Neuronal stem cell (in vitro differentiated cells): Measurements from ENCODE around the gene ANGPTL7.

Experiments
- DNase-seq: peaks from one replicate; pipeline ENCODE4 v3.0.0-alpha.2; 2013; ENCODE audit warnings: low spot score
- H2AFZ ChIP-seq: one replicate; pipeline ENCODE4 v1.6.1; 2013; ENCODE audit warnings: mild to moderate bottlenecking, low read length, inconsistent platforms
- H2AK5ac ChIP-seq: 2 replicates; pipeline ENCODE4 v1.6.1; 2013; ENCODE audit warnings: low read depth, mild to moderate bottlenecking, inconsistent platforms, low read length, moderate library complexity, mixed read lengths
- H2BK120ac ChIP-seq: 2 replicates; pipeline ENCODE4 v1.6.1; 2013; ENCODE audit warnings: low read depth, mild to moderate bottlenecking, inconsistent platforms, low read length, moderate library complexity, mixed read lengths
- H2BK12ac ChIP-seq: one replicate; pipeline ENCODE4 v1.6.1; 2013; ENCODE audit warnings: low read length, inconsistent platforms
- H2BK15ac ChIP-seq: 2 replicates; pipeline ENCODE4 v1.6.1; 2013; ENCODE audit warnings: mild to moderate bottlenecking, low read length, inconsistent platforms, mixed read lengths
- H2BK5ac ChIP-seq: one replicate; pipeline ENCODE4 v1.6.1; 2013; ENCODE audit warnings: inconsistent platforms, mild to moderate bottlenecking, low read length, moderate library complexity
- H3K14ac ChIP-seq: one replicate; pipeline ENCODE4 v1.6.1; 2013; ENCODE audit warnings: low read length, inconsistent platforms
- H3K18ac ChIP-seq: 2 replicates; pipeline ENCODE4 v1.6.1; 2013; ENCODE audit warnings: low read length, inconsistent platforms
- H3K23ac ChIP-seq: 2 replicates; pipeline ENCODE4 v1.6.1; 2013; ENCODE audit warnings: low read depth, mild to moderate bottlenecking, mixed read lengths, low read length, inconsistent platforms; ENCODE audit not compliant: poor library complexity
- H3K27ac ChIP-seq: replicated peaks from 3 replicates; pipeline ENCODE4 v1.5.1; 2013; ENCODE audit warnings: low read length, inconsistent platforms
- H3K27me3 ChIP-seq, 3 experiments: 2 replicates each; pipeline ENCODE4 v1.6.1; 2013; ENCODE audit warnings: low read length in 3 of 3, mild to moderate bottlenecking in 2 of 3, inconsistent platforms in 1 of 3, low read depth in 1 of 3, mixed read lengths in 1 of 3, moderate library complexity in 1 of 3; ENCODE audit not compliant: control insufficient read depth in 3 of 3, insufficient read depth in 3 of 3
- H3K36me3 ChIP-seq, 2 donors: replicated peaks in 1 of 2; 2 replicates each; pipeline ENCODE4 v1.6.1; 2013; ENCODE audit warnings: low read length in 2 of 2; ENCODE audit not compliant: control insufficient read depth in 2 of 2, insufficient read depth in 2 of 2
- H3K4ac ChIP-seq: 2 replicates; pipeline ENCODE4 v1.6.1; 2013; ENCODE audit warnings: inconsistent platforms, mild to moderate bottlenecking, low read length, moderate library complexity
- H3K4me1 ChIP-seq, 2 donors: 1 replicate in 1 of 2; 2 replicates in 1 of 2; pipeline ENCODE4 v1.6.1; 2013; ENCODE audit warnings: low read length in 2 of 2, low read depth in 1 of 2; ENCODE audit not compliant: control insufficient read depth in 2 of 2, insufficient read depth in 1 of 2
- H3K4me2 ChIP-seq: one replicate; pipeline ENCODE4 v1.6.1; 2013; ENCODE audit warnings: mild to moderate bottlenecking, low read length, inconsistent platforms; ENCODE audit not compliant: insufficient read depth, poor library complexity, severe bottlenecking
- H3K4me3 ChIP-seq, 2 donors: 2 replicates each; pipeline ENCODE4 v1.5.1; 2013; ENCODE audit warnings: low read length in 2 of 2, mild to moderate bottlenecking in 2 of 2, inconsistent platforms in 1 of 2, moderate library complexity in 1 of 2
- H3K79me1 ChIP-seq: one replicate; pipeline ENCODE4 v1.6.1; 2013; ENCODE audit warnings: low read depth, mild to moderate bottlenecking, inconsistent platforms, low read length, moderate library complexity
- H3K9ac ChIP-seq: one replicate; pipeline ENCODE4 v1.6.1; 2013; ENCODE audit warnings: mild to moderate bottlenecking, low read depth, low read length, inconsistent platforms; ENCODE audit not compliant: poor library complexity
- H3K9me3 ChIP-seq, 2 donors: replicated peaks in 1 of 2; 2 replicates each; pipeline versions ENCODE3 to v1.6.1; 2013; ENCODE audit warnings: low read length in 2 of 2, mild to moderate bottlenecking in 2 of 2, inconsistent platforms in 1 of 2, low read depth in 1 of 2, mixed read lengths in 1 of 2, moderate library complexity in 1 of 2; ENCODE audit not compliant: control insufficient read depth in 2 of 2, insufficient read depth in 1 of 2
- H4K8ac ChIP-seq: one replicate; pipeline ENCODE4 v1.6.1; 2013; ENCODE audit warnings: low read depth, mild to moderate bottlenecking, inconsistent platforms, low read length, moderate library complexity
- H4K91ac ChIP-seq: one replicate; pipeline ENCODE4 v1.6.1; 2013; ENCODE audit warnings: low read length, low read depth, mild to moderate bottlenecking, inconsistent platforms; ENCODE audit not compliant: poor library complexity
- WGBS, 2 donors: extraction: QIAGEN DNeasy Blood & Tissue Kit; methylation state at CpG; one replicate each; pipeline ENCODE4 v1.1.7; 2013; ENCODE audit warnings: missing lambda C conversion rate in 2 of 2, mixed read lengths in 1 of 2; ENCODE audit not compliant: insufficient read length in 2 of 2, insufficient replicate concordance in 1 of 2; ENCODE audit errors: extremely low coverage in 2 of 2; 5-methylcytosine and 5-hydroxymethylcytosine counted together

Gene ANGPTL7

GRCh38 chr1:11156441-11156840 is 32.7 kb upstream of the ANGPTL7 start:
- no peak overlapping the region for H3K4me3 ChIP-seq
- no peak overlapping the region for H3K18ac ChIP-seq
- no peak overlapping the region for H4K91ac ChIP-seq
- no peak overlapping the region for H3K27ac ChIP-seq
- H3K27me3 ChIP-seq, result no peaks in the 10 kb centered on the region
- H2AFZ ChIP-seq, result no peak overlapping the region
- no peak for DNase-seq
- H3K4ac ChIP-seq, result no peak overlapping the region
- H2BK120ac ChIP-seq, result no peak overlapping the region
- no peak overlapping the region for H2AK5ac ChIP-seq
- H3K23ac ChIP-seq, result no peak overlapping the region
- peaks cover 16 to 72% of the 10 kb centered on the region in 2 donors for H3K36me3 ChIP-seq
- no peaks in the 10 kb centered on the region for H3K79me1 ChIP-seq
- no peak overlapping the region for H4K8ac ChIP-seq
- H3K14ac ChIP-seq, result no peak overlapping the region
- no peak overlapping the region for H2BK15ac ChIP-seq
- no peak overlapping the region for H2BK12ac ChIP-seq
- H2BK5ac ChIP-seq, result no peak overlapping the region
- no peak overlapping the region for H3K9ac ChIP-seq
- no CpG with 5 or more reads among the region's 3 CpGs for WGBS, 2 donors
- H3K4me1 ChIP-seq, result no peaks in the 10 kb centered on the region
- H3K9me3 ChIP-seq, result no peaks in the 10 kb centered on the region
- no peak overlapping the region for H3K4me2 ChIP-seq

GRCh38 chr1:11156963-11157362 is 32.2 kb upstream of the ANGPTL7 start:
- no peak overlapping the region for H4K8ac ChIP-seq
- H3K27ac ChIP-seq, result no peak overlapping the region
- no peak overlapping the region for H2BK15ac ChIP-seq
- no peak overlapping the region for H3K14ac ChIP-seq
- no peak overlapping the region for H4K91ac ChIP-seq
- H2BK120ac ChIP-seq, result no peak overlapping the region
- H3K4ac ChIP-seq, result no peak overlapping the region
- H3K9ac ChIP-seq, result no peak overlapping the region
- no peaks in the 10 kb centered on the region for H3K9me3 ChIP-seq
- H3K4me3 ChIP-seq, result no peak overlapping the region
- peaks cover 16 to 67% of the 10 kb centered on the region in 2 donors for H3K36me3 ChIP-seq
- no peak overlapping the region for H2AK5ac ChIP-seq
- no peaks in the 10 kb centered on the region for H3K79me1 ChIP-seq
- no peak overlapping the region for H2BK5ac ChIP-seq
- no peak overlapping the region for H3K18ac ChIP-seq
- no peak overlapping the region for H3K4me2 ChIP-seq
- H3K4me1 ChIP-seq, result no peaks in the 10 kb centered on the region
- no peak overlapping the region for H2AFZ ChIP-seq
- H2BK12ac ChIP-seq, result no peak overlapping the region
- no peaks in the 10 kb centered on the region for H3K27me3 ChIP-seq
- H3K23ac ChIP-seq, result no peak overlapping the region
- DNase-seq, result no peak
- WGBS, 2 donors, result no CpG with 5 or more reads among the region's 7 CpGs

- Histone ChIP-seq H2BK12ac (no peak overlapping the region), H3K4ac (no peak overlapping the region), H3K4me3 (no peak overlapping the region), H3K36me3 (peaks cover 16 to 62% of the 10 kb centered on the region in 2 donors), H2BK5ac (no peak overlapping the region), H4K91ac (no peak overlapping the region), H3K4me2 (no peak overlapping the region), H2AK5ac (no peak overlapping the region), H3K14ac (no peak overlapping the region), H2BK15ac (no peak overlapping the region), H3K27ac (no peak overlapping the region), H3K27me3 (no peaks in the 10 kb centered on the region), H3K23ac (no peak overlapping the region), H2BK120ac (no peak overlapping the region), H3K9ac (no peak overlapping the region), H3K18ac (no peak overlapping the region), H3K9me3 (no peaks in the 10 kb centered on the region), H2AFZ (no peak overlapping the region), H4K8ac (no peak overlapping the region), H3K79me1 (no peaks in the 10 kb centered on the region), H3K4me1 (no peaks in the 10 kb centered on the region)
- WGBS, 2 donors, result no CpG with 5 or more reads among the region's 8 CpGs
- DNase-seq, result no peak
These were observed 31.8 kb upstream of the ANGPTL7 start for GRCh38 chr1:11157394-11157793.

- Histone ChIP-seq H3K4ac (no peak overlapping the region), H4K8ac (no peak overlapping the region), H3K9ac (no peak overlapping the region), H3K14ac (no peak overlapping the region), H4K91ac (no peak overlapping the region), H3K4me2 (no peak overlapping the region), H2BK12ac (no peak overlapping the region), H2BK5ac (no peak overlapping the region), H3K4me3 (no peak overlapping the region), H3K23ac (no peak overlapping the region), H3K9me3 (no peaks in the 10 kb centered on the region), H2BK15ac (no peak overlapping the region), H3K27ac (no peak overlapping the region), H3K36me3 (peaks cover 16 to 58% of the 10 kb centered on the region in 2 donors), H3K79me1 (no peaks in the 10 kb centered on the region), H2BK120ac (no peak overlapping the region), H3K27me3 (no peaks in the 10 kb centered on the region), H2AFZ (no peak overlapping the region), H3K4me1 (no peaks in the 10 kb centered on the region), H2AK5ac (no peak overlapping the region), H3K18ac (no peak overlapping the region)
- DNase-seq, result no peak
- no CpG with 5 or more reads among the region's 2 CpGs for WGBS, 2 donors
These were observed 31.3 kb upstream of the ANGPTL7 start for GRCh38 chr1:11157867-11158266.
